ENCODE data around the gene IL37. TPM values are rescaled to one million over a fixed set of nuclear protein-coding genes. Genes with fewer than 3 reads are reported as not detected.
A peak's percentile ranks its signal among the peaks of the same experiment; 100 is the strongest.

The IL37 gene, protein sequence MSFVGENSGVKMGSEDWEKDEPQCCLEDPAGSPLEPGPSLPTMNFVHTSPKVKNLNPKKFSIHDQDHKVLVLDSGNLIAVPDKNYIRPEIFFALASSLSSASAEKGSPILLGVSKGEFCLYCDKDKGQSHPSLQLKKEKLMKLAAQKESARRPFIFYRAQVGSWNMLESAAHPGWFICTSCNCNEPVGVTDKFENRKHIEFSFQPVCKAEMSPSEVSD
- total RNA-seq = not detected
- long read RNA-seq = 0 reads

DNA sequence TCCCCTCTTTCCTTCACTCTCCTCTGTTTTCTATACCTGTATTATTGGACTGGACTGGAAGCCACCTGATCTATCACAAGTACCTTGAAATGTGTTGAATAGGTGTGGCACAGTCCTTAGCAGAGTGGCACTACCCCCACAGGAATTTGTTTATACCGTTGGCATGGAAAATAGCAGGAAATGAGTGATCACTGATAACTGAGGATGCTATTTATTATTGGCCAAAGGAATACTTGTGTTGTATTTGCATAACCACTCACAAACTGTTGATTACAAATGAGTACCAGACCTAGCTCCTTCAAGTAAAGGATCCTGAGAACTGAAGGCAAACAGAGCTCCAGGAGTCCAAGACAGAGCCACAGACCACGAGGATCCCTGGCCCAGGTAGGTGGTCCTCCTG lies at the start of gene IL37:
IL37 (plus strand) TSS at position 301 of the 400 bp plus-strand sequence. CDS start 1,848 bp downstream, outside the sequence.
- intact Hi-C loops (cut with DNase I) = no loop called here
- no peak for DNase-seq (ENCODE audit: missing footprints)
- ATAC-seq = no peak

DNA sequence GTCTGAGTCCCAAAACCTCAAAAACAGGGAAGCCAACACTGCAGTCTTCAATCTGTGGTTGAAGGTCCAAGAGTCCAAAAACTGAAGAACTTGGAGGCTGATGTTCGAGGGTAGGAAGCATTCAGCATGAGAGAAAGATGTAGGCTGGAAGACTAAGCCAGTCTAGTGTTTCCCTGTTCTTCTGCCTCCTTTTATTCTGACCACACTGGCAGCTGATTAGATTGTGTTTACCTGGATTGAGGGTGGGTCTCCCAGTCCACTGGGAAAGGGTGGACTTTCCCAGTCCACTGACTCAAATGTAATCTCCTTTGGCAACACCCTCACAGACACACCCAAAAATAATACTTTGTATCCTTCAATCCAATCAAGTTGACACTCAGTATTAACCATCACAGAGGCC lies 46.9 kb upstream of the IL37 start:
- intact Hi-C loops (cut with DNase I) = no loop called here

GRCh38 chr2:112866128-112866835 lies 44.7 kb upstream of the IL37 start:
- no peak for ATAC-seq
- DNase-seq (ENCODE audit: missing footprints) = no peak
- intact Hi-C loops (cut with DNase I) = loop anchor here (5.0 kb wide), 1 partner anchor 99 kb away; no protein-coding TSS in a partner anchor

More for the DNA sequence above, 46.9 kb upstream of the IL37 start:
- no peak for ATAC-seq
- no peak for DNase-seq (ENCODE audit: missing footprints)

GRCh38 chr2:112867701-112868631 lies 43.0 kb upstream of the IL37 start:
- ATAC-seq (no peak), DNase-seq (ENCODE audit: missing footprints) (no peak)
- intact Hi-C loops (cut with DNase I) = loop anchor here (5.0 kb wide), 1 partner anchor 101 kb away; no protein-coding TSS in a partner anchor

- ATAC-seq (no peak), DNase-seq (ENCODE audit: missing footprints) (peak; percentile 87)
Observed at GRCh38 chr2:112869258-112869842, 41.6 kb upstream of the IL37 start.

GRCh38 chr2:112870841-112871835 lies 39.8 kb upstream of the IL37 start:
- no peak for DNase-seq (ENCODE audit: missing footprints)
- intact Hi-C loops (cut with DNase I) = no loop called here
- no peak for ATAC-seq

More at GRCh38 chr2:112869258-112869842, 41.6 kb upstream of the IL37 start:
- intact Hi-C loops (cut with DNase I) = loop anchor here (1.0 to 5.0 kb wide), 2 partner anchors 57 to 102 kb away; no protein-coding TSS in a partner anchor

- intact Hi-C loops (cut with DNase I) = no loop called here
- DNase-seq (ENCODE audit: missing footprints) (no peak), ATAC-seq (no peak)
Observed at GRCh38 chr2:112876257-112876970, 34.6 kb upstream of the IL37 start.

DNA sequence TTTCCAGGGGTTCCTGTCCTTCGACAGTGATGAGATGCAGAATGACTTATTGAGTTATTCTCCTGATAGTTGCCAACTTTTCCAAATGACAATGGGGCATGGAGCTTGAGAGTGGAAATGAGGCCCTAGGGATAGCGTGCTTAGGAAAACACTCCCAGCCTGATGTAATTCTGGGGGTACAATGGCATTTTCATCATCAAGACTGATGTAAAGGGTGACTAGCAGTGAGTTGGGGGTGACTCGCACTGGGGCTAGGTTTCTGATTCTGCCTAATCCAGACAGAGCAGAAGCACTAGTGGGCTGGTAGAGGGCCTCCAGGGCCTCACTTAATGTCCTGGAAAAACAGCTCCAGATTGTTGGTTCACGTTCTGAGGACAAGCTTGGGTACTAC lies 34.0 kb upstream of the IL37 start:
- intact Hi-C loops (cut with DNase I) = no loop called here
- ATAC-seq (no peak), DNase-seq (ENCODE audit: missing footprints) (no peak)

DNA sequence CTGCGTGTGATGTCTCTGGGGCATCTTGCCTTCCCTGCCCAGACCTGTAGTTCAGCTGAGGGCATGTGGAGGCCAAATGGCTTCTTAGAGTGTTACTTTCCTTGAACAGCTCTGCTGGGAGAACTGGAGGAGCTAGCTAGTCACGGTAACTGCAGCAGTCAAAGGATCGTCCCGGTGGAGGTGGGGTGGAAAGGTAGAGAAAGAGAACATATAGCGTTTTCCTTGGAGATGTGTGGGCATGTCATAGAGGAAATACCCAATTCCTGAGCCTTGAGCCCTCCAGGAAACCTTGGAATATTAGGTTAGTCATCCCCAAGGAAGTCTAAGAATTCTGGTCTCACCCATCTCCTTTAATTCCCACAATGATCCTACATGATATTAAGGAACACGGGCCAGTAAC lies 33.5 kb upstream of the IL37 start:
- intact Hi-C loops (cut with DNase I) = no loop called here
- ATAC-seq = no peak
- DNase-seq (ENCODE audit: missing footprints) = no peak

GRCh38 chr2:112879491-112880041 lies 31.4 kb upstream of the IL37 start:
- ATAC-seq (no peak), DNase-seq (ENCODE audit: missing footprints) (no peak)
- intact Hi-C loops (cut with DNase I) = no loop called here

GRCh38 chr2:112880091-112880531 lies 30.9 kb upstream of the IL37 start:
- intact Hi-C loops (cut with DNase I) = no loop called here
- DNase-seq (ENCODE audit: missing footprints) (no peak), ATAC-seq (no peak)

GRCh38 chr2:112880696-112881095 lies 30.3 kb upstream of the IL37 start:
- DNase-seq (ENCODE audit: missing footprints) = no peak
- intact Hi-C loops (cut with DNase I) = no loop called here
- ATAC-seq = no peak

DNA sequence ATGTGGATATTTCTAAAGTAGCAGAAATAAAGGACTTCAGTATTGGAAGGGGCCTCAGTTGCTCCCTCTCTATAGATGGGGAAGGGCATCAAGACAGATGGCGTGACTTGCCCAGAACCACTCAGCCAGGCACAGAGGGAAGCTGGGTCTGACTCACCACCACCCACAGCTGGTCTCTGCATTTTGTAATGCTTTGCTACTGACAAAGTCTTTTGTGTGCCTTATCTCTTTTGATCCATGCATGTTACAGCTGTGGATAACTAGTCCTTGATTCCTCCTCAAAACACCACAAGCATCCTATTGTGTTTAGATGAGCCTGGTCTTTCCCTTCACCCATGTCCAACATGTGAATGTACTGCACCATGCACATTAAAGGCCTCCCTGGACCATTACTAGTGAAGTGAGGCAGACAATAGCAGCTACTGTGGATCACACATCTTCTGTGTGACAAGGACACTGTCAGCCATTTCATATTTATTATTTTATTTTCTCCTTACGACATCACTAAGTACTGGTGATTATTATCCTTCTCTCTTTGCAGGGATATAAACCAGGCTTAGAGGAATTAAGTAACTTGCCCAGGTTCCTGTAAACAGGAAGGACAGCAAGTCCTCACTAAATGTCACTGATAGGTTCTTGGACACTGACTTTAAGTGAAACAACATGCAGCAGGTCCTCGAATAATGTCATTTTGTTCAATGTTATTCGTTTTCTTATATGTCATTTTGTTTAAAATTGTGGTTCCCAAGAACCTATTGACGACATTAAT lies 29.6 kb upstream of the IL37 start:
- ATAC-seq (peak; percentile 42), DNase-seq (ENCODE audit: missing footprints) (no peak)
- intact Hi-C loops (cut with DNase I) = no loop called here

- ATAC-seq (no peak), DNase-seq (ENCODE audit: missing footprints) (no peak)
- intact Hi-C loops (cut with DNase I) = no loop called here
Observed at GRCh38 chr2:112883669-112884068, 27.3 kb upstream of the IL37 start.

DNA sequence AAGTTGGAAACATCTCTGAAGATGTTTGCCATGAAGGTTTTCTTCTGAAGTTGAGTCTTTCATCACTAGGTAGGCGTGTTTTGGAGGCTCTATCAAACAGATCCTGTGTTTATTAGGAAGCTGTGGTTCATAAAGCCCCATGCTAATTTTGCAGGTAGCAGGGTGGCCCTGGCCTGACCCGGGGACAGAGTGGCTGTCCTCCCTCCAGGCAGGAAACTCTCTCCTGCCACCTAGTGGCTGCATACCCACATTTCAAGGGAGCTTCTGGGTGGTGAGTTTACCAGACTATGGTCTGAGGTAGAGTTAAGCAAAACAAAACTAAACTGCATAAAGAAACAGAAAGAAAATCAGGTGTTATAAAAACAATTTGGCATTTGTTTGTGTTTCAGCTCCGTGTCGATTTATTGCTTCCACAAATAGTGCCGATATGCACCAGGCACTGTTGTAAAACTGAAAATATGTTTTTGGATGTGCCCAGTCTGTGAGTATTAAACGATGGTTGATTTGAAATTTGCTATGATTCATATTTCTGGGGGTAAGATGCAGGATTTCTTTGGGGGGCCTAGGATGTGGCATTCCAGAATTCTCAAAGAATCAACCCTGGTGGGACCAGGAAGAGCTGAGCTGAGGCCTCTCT lies 26.0 kb upstream of the IL37 start:
- no peak for DNase-seq (ENCODE audit: missing footprints)
- ATAC-seq = no peak
- intact Hi-C loops (cut with DNase I) = loop anchor here (5.0 kb wide), 1 partner anchor 138 kb away; no protein-coding TSS in a partner anchor

Data from Right ventricle myocardium inferior (tissue), 1 donor.